ENCODE measurements around the gene CHPF2.

Gene CHPF2

DNA sequence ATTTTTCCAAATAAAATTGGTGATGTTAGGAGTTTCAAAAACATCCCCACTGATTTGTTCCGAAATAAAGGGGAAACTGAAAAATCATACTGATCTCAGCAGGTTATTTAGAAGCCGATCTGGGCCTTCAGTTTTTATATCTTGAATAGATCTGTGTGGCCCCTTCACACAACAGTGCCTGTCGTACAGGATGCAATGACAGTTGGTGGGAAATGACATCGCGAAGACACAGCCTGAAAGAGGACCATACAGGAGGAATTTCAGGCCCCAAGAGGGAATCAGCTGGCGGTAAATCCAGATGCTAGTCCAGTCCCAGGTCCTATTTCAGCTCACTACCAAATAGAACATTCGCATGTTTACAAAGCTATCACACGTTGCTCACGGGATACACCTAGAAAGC is 25.0 kb upstream of the CHPF2 start:
- peaks cover 6% of the 10 kb centered on the region for H3K4me1 ChIP-seq (ENCODE audit: insufficient read depth, low read length)
- H3K36me3 ChIP-seq (ENCODE audit: insufficient read depth, low read length): 0 out of 2 replicates have a peak, but pooled peaks cover 5% of the 10 kb centered on the region
- H3K9ac ChIP-seq (ENCODE audit: low read depth, low read length): no peak overlapping the region
- no peaks in the 10 kb centered on the region for H3K9me3 ChIP-seq (ENCODE audit: insufficient read depth, low read depth, low read length)
- no peaks in the 10 kb centered on the region for H3K27me3 ChIP-seq (ENCODE audit: insufficient read depth, low read length)
- no peak overlapping the region for H3K27ac ChIP-seq (ENCODE audit: low read depth, low read length)
- 87% methylated on average over 9 of the region's 9 CpGs for WGBS
- no peak overlapping the region for H3K4me3 ChIP-seq (ENCODE audit: low read length)

DNA sequence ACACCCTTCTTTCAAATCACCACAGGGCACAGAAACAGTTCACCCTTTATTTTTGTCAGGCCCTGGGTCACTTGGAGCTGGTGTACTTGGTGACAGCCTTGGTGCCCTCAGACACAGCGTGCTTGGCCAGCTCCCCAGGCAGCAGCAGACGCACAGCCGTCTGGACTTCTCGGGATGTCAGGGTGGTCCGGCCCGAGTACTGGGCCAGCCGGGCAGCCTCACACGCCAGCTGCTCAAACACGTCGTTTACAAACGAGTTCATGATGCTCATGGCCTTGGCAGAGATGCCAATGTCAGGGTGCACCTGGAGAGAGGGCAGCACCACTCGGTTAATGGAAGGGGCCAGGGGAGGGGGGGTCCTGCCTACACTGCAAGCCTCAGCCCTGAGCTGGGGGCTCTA is 24.5 kb upstream of the CHPF2 start:
- WGBS: 92% methylated on average over 12 of the region's 12 CpGs
- no peaks in the 10 kb centered on the region for H3K9me3 ChIP-seq (ENCODE audit: insufficient read depth, low read depth, low read length)
- H3K4me3 ChIP-seq (ENCODE audit: low read length): no peak overlapping the region
- no peak overlapping the region for H3K27ac ChIP-seq (ENCODE audit: low read depth, low read length)
- H3K36me3 ChIP-seq (ENCODE audit: insufficient read depth, low read length): peaks cover 9% of the 10 kb centered on the region
- H3K9ac ChIP-seq (ENCODE audit: low read depth, low read length): no peak overlapping the region
- H3K27me3 ChIP-seq (ENCODE audit: insufficient read depth, low read length): no peaks in the 10 kb centered on the region
- H3K4me1 ChIP-seq (ENCODE audit: insufficient read depth, low read length): peaks cover 6% of the 10 kb centered on the region

DNA sequence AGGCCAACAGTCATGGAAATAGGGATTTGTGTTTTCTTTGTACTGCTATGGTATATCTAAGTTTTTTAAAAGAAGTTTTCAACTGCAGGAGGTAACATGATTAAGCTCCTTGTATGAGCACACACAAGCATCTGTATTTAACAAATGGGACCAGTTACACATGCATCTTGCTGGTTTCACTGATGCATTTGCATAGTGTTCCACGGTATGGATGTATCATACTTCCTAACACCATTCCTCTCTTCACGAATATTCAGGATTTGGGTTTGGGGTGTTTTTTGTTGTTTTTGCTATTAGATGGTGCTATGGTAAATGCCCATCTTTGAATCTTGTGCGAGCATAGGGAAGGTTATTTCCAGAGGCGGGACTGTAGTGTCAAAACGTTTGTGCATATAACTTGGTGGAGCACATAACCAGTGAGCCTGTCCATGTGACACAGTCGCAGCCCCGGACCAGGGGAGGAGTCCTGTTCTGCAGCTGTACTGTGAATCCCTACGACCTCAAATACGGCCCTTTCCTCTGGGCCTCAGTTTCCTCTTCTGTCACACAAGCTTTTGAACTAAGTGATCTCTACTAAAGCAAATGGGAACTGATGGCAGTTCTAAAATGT is 23.9 kb upstream of the CHPF2 start:
- Histone ChIP-seq H3K9me3 (ENCODE audit: insufficient read depth, low read depth, low read length) (no peaks in the 10 kb centered on the region), H3K4me1 (ENCODE audit: insufficient read depth, low read length) (peaks cover 6% of the 10 kb centered on the region), H3K27me3 (ENCODE audit: insufficient read depth, low read length) (no peaks in the 10 kb centered on the region), H3K9ac (ENCODE audit: low read depth, low read length) (no peak overlapping the region), H3K4me3 (ENCODE audit: low read length) (no peak overlapping the region), H3K36me3 (ENCODE audit: insufficient read depth, low read length) (peaks cover 15% of the 10 kb centered on the region), H3K27ac (ENCODE audit: low read depth, low read length) (no peak overlapping the region)
- WGBS: 80% methylated on average over 8 of the region's 9 CpGs

DNA sequence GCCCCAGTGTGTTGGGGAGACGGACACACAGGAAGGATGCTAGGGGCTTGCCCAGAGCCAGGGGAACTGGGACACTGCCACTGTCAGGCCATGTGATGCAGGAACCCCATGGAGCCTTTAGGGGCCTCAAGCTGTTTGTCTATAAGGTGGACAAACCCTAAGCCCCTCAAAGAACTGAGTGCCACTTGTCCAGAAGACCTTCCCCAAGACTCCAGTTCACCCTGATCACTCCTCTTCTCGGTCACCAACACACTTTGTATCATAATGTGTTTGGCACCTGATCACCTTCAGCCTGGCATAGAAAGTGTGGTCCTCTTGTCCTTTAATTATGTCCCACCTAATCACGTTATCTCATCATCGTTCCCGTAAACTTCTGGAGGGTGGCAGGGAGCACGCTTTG is 22.7 kb upstream of the CHPF2 start:
- H3K9ac ChIP-seq (ENCODE audit: low read depth, low read length): no peak overlapping the region
- peaks cover 27% of the 10 kb centered on the region for H3K36me3 ChIP-seq (ENCODE audit: insufficient read depth, low read length)
- no peaks in the 10 kb centered on the region for H3K9me3 ChIP-seq (ENCODE audit: insufficient read depth, low read depth, low read length)
- no peak overlapping the region for H3K4me3 ChIP-seq (ENCODE audit: low read length)
- WGBS: 95% methylated on average over 6 of the region's 6 CpGs
- H3K27me3 ChIP-seq (ENCODE audit: insufficient read depth, low read length): no peaks in the 10 kb centered on the region
- no peak overlapping the region for H3K27ac ChIP-seq (ENCODE audit: low read depth, low read length)
- peaks cover 6% of the 10 kb centered on the region for H3K4me1 ChIP-seq (ENCODE audit: insufficient read depth, low read length)

DNA sequence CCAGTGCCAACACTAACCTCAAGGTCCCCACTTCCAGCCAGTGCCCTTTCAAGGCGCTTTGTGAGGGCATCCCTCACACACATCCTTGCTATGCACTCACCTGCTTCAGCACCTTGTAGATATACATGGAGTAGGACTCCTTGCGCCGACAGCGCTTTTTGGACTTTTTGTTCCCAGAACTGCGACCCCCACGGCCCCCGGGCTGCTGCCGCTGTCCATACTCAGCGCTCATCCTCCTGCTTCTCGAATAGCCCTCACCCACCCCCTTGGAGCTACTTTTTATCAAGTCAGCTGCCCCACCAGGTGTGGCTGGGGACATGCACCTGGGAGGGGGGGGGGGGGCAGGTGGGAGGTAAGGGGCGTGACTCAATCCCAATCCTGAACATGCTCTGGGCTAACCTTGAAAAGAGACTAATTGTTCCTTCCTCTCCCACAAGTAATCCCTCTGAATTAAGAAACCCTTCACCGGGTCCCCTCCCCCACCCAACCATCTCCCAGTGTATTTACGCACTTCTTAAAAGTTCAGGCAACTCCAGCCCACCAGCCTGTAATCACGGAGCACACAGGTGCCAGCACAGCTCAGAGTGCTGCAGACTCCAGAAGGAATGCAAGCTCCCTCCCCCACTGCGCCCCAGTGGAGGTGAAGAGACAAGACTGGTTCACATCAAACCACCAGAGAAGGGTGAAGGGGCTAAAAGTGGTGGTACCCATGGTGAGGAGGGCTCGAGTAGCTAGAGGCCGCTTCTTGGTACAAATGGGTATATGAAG is 22.0 kb upstream of the CHPF2 start, which contains the start of gene H2BK1:
Gene H2BK1 (minus strand): TSS at position 402 of the 768 bp plus-strand sequence. CDS start 170 bp downstream, at position 232.
- Histone ChIP-seq H3K4me3 (ENCODE audit: low read length) (no peak within 1 kb of the TSS), H3K9ac (ENCODE audit: low read depth, low read length) (no peak within 1 kb of the TSS), H3K9me3 (ENCODE audit: insufficient read depth, low read depth, low read length) (no peaks in the 10 kb centered on the region), H3K36me3 (ENCODE audit: insufficient read depth, low read length) (peaks cover 34% of the 10 kb centered on the region), H3K4me1 (ENCODE audit: insufficient read depth, low read length) (peaks cover 6% of the 10 kb centered on the region), H3K27me3 (ENCODE audit: insufficient read depth, low read length) (no peaks in the 10 kb centered on the region), H3K27ac (ENCODE audit: low read depth, low read length) (no peak within 1 kb of the TSS)
- 81% methylated on average over 17 of the region's 17 CpGs for WGBS

DNA sequence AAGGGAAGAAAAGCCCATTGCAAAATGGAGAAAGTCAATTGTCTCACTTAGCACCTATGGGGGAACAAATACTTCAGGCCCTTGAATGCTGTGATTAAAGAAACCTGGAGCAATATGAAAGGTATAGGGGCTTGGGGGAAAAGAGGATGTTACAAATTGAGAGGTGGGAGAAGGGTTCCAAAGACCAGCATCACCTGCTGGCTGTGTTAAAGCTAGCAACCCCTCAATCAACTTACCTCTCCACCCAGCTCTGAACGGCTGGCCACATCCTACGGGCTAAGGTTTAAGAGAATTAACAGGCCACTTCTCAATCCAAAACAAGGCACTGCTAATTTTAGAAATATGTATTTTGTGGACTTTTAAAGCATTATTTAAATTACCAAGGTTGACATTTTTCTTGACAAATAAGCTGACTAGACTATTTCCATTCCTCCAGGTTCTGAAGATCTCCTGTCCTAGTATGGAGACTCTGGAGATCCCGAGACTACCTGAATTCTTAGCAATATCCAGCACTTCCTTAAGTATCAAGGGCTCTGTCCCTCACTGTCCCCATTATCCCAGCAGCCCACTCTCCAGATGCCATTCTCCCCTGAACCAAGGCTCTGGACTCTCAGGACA is 21.0 kb upstream of the CHPF2 start:
- no peaks in the 10 kb centered on the region for H3K27me3 ChIP-seq (ENCODE audit: insufficient read depth, low read length)
- H3K9me3 ChIP-seq (ENCODE audit: insufficient read depth, low read depth, low read length): no peaks in the 10 kb centered on the region
- H3K27ac ChIP-seq (ENCODE audit: low read depth, low read length): no peak overlapping the region
- H3K36me3 ChIP-seq (ENCODE audit: insufficient read depth, low read length): peaks cover 44% of the 10 kb centered on the region
- peaks cover 6% of the 10 kb centered on the region for H3K4me1 ChIP-seq (ENCODE audit: insufficient read depth, low read length)
- no peak overlapping the region for H3K9ac ChIP-seq (ENCODE audit: low read depth, low read length)
- no peak overlapping the region for H3K4me3 ChIP-seq (ENCODE audit: low read length)
- 78% methylated on average over 3 of the region's 3 CpGs for WGBS

DNA sequence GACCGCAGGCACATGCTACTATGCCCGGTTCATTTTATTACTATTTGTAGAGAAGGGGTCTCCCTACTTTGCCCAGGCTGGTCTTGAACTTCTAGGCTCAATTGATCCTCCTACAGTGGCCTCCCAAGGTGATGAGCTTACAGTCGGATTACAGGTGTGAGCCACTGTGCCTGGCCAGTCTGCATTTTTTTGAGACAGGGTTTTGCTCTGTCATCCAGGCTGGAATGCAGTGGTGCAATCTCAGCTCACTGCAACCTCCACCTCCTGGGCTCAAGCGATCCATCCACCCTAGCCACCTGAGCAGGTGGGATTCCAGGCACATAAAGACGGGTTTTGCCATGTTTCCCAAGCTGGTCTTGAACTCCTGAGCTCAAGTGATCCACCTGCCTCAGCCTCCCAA is 19.7 kb upstream of the CHPF2 start:
- Histone ChIP-seq H3K36me3 (ENCODE audit: insufficient read depth, low read length) (peaks cover 57% of the 10 kb centered on the region), H3K9me3 (ENCODE audit: insufficient read depth, low read depth, low read length) (no peaks in the 10 kb centered on the region), H3K4me3 (ENCODE audit: low read length) (no peak overlapping the region), H3K27ac (ENCODE audit: low read depth, low read length) (no peak overlapping the region), H3K9ac (ENCODE audit: low read depth, low read length) (no peak overlapping the region), H3K27me3 (ENCODE audit: insufficient read depth, low read length) (no peaks in the 10 kb centered on the region), H3K4me1 (ENCODE audit: insufficient read depth, low read length) (peaks cover 6% of the 10 kb centered on the region)
- 86% methylated on average over 5 of the region's 5 CpGs for WGBS

DNA sequence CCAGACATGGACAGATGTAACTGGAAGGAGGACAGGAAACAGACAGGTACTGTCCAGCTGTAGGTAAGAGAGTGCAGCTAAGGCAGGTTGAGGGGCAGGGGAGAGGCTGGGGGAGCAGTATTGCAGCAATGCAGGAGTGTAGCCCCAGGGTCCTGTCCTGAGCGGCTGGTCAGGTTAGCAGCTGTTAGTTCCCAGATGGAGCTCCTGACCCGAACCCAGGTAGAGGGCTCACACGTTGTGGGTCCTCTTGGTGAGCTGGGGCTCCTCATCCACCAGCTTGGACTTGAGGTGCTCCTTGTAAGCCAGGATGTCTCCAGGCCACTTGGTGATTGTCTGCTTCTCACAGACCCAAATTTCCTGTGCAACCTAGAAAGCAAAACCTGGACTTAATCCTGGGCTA is 18.5 kb upstream of the CHPF2 start:
- H3K36me3 ChIP-seq (ENCODE audit: insufficient read depth, low read length): peaks cover 69% of the 10 kb centered on the region
- H3K9me3 ChIP-seq (ENCODE audit: insufficient read depth, low read depth, low read length): no peaks in the 10 kb centered on the region
- 90% methylated on average over 3 of the region's 3 CpGs for WGBS

DNA sequence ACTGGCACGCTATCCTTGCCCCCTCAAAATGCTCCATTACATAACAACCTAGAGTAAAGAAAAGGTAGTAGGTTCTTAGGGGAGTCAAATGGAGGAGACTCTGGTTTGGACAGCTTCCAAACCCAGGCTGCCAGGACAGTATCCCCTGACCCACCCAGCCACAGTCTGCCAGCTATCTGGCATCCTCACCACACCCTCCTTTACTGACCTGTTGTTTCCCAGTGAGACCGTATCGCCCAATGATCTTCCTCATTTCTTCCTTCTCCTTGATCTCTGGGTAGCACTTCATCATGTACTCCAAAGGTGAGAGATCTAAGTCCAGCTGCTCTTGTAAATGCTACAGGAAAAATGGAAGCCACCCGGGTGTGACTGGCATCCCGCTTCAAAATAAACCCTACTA is 16.9 kb upstream of the CHPF2 start:
- 98% methylated on average over 4 of the region's 5 CpGs for WGBS
- H3K4me3 ChIP-seq (ENCODE audit: low read length): no peak overlapping the region
- H3K9me3 ChIP-seq (ENCODE audit: insufficient read depth, low read depth, low read length): no peaks in the 10 kb centered on the region
- no peak overlapping the region for H3K9ac ChIP-seq (ENCODE audit: low read depth, low read length)
- H3K27me3 ChIP-seq (ENCODE audit: insufficient read depth, low read length): no peaks in the 10 kb centered on the region
- peaks cover 80% of the 10 kb centered on the region for H3K36me3 ChIP-seq (ENCODE audit: insufficient read depth, low read length)
- peaks cover 6% of the 10 kb centered on the region; the same call in 1 of the 2 replicates for H3K4me1 ChIP-seq (ENCODE audit: insufficient read depth, low read length)
- H3K27ac ChIP-seq (ENCODE audit: low read depth, low read length): no peak overlapping the region

More for the DNA sequence above, 18.5 kb upstream of the CHPF2 start:
- Histone ChIP-seq H3K9ac (ENCODE audit: low read depth, low read length) (no peak overlapping the region), H3K4me1 (ENCODE audit: insufficient read depth, low read length) (peaks cover 6% of the 10 kb centered on the region), H3K27me3 (ENCODE audit: insufficient read depth, low read length) (no peaks in the 10 kb centered on the region), H3K4me3 (ENCODE audit: low read length) (no peak overlapping the region), H3K27ac (ENCODE audit: low read depth, low read length) (no peak overlapping the region)

DNA sequence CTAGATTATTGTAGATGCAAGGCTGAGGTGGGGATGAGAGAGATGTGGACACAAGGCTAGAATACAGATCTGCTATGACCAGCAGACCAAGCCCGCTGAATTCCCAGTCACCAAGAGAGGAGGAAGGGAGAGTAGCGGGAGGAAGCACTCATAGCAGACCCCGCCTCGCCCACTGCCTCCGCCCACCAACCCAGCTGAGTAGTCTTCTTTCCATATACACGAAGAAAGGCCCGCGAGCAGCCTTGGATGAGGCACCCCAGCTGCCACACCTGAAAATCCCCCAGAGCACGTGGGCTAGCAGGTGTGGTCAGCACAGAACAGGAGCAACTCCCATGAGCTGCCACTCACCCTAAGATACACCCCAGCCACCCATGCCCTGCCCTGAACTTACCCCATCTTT is 14.1 kb upstream of the CHPF2 start:
- H3K9me3 ChIP-seq (ENCODE audit: insufficient read depth, low read depth, low read length): no peaks in the 10 kb centered on the region
- 91% methylated on average over 9 of the region's 9 CpGs for WGBS
- H3K36me3 ChIP-seq (ENCODE audit: insufficient read depth, low read length): peaks cover 93% of the 10 kb centered on the region
- H3K27ac ChIP-seq (ENCODE audit: low read depth, low read length): no peak overlapping the region
- H3K4me3 ChIP-seq (ENCODE audit: low read length): no peak overlapping the region
- no peaks in the 10 kb centered on the region for H3K4me1 ChIP-seq (ENCODE audit: insufficient read depth, low read length)
- no peaks in the 10 kb centered on the region for H3K27me3 ChIP-seq (ENCODE audit: insufficient read depth, low read length)
- H3K9ac ChIP-seq (ENCODE audit: low read depth, low read length): no peak overlapping the region

DNA sequence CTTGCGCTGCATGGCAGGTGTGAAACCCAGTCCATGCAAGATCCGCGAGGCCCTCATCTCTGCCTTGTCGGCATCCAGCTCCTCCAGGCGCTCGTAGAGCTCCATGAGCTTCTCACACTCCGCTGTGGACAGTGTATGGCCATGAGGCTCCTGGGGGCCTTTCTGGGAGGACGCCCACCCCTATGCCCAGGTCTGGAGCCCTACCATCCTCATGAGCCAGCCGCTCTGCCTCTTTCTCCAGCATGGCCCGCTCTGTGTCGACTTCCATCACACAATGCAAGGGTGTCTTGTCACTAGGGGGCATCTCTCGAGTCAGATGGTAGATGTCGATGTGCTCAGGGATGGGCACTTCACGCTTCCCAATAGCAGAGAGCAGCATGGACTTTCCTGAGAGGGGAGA is 8.6 kb upstream of the CHPF2 start:
- Histone ChIP-seq H3K4me1 (ENCODE audit: insufficient read depth, low read length) (peaks cover 15% of the 10 kb centered on the region), H3K9me3 (ENCODE audit: insufficient read depth, low read depth, low read length) (no peaks in the 10 kb centered on the region), H3K27me3 (ENCODE audit: insufficient read depth, low read length) (no peaks in the 10 kb centered on the region), H3K9ac (ENCODE audit: low read depth, low read length) (no peak overlapping the region), H3K27ac (ENCODE audit: low read depth, low read length) (no peak overlapping the region), H3K4me3 (ENCODE audit: low read length) (no peak overlapping the region), H3K36me3 (ENCODE audit: insufficient read depth, low read length) (peaks cover 65% of the 10 kb centered on the region)
- WGBS: 93% methylated on average over 14 of the region's 14 CpGs
